ENCODE measurements around the gene TRPV2. TPM values are rescaled to one million over a fixed set of nuclear protein-coding genes. Genes with fewer than 3 reads are reported as not detected.
A peak's percentile ranks its signal among the peaks of the same experiment; 100 is the strongest.
"Not testable (repeated sequence)": the region's sequence is repeated elsewhere in the genome, so short reads cannot be mapped to it uniquely, and the experiment has no call there.

The TRPV2 gene
- polyA plus RNA-seq, 10 donors, result 3.9 to 7.2 (median 5.8) TPM

DNA sequence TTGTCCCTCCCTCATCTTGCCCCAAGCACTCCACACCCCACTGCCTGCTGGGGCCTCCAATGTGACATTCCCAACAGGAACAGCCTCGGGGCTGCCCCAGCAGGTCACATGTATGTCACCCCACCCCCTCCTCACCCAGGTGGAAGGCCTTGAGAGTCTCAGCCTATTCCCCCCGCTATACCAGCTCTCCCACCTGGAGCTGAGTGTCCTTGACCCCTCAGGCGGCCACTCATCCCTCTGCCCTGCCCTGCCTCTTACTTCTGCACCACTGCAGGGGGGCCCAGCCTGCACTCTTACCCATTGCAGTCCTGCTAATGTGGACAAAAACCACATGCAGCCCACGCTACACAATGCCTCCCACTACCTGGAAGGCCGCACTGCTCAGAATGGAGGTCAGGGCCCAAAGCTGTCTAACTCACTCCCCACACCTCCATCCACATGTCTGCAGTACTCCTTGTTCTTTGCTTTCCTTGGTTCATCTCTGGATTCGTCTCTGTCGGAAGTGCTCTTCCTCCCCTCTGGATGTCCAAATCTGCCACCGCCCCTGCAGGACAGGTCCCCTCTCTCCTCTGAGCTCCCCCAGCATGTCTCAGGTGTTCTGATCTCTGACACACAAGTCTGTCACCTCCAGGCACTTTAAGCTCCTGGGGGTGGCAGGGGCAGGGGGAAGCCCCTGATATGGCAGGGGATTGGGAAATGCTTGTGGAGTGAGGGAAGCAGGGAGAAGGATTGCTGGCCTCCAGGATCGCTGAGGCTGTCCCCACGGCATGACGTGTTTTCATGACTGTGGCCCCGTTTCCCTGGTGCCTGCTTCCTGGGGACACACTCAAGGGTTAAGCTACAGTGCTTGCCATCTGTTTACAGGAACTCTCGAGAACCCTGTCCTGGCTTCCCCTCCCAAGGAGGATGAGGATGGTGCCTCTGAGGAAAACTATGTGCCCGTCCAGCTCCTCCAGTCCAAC lies 20.8 kb downstream of the TRPV2 start:
- DNase-seq, result no peak

DNA sequence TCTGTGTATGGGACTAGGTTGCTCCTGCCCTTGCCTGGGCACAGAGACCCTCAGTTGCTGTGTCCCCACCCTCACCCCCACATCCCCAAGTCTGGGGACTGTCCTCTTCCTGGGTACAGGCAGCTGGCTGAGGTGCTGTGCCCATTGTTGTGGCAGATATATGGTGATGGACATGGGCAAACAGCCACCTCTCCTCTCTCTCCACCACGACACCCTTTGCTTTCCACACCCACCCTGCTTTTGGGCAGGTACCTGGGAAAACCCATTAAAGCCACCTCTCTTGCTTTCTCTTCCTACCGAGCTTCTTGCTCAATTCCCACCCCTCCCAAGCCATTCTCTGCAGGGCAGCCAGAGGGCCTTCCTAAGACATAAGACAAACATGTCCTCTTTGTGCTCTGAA lies 21.7 kb downstream of the TRPV2 start:
- DNase-seq, result no peak

DNA sequence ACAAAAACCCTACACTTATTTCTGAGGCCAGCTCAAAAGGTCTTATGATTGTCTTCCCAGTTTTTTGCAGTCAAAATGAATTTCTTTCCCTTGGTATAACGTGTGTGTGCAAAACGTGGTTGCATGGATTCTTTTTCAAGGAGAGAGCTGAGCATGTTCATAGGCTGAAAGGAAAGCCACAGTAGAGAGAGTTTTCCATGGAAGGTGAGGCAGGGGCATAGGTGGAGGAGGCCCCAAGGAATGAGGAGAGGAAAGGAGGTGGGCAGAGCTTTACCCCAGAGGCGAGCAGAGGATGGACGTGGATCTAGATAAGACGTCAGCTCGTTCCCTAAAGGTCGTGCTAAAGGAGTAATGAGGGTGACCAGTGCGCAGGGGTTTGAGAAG lies 22.8 kb downstream of the TRPV2 start:
- DNase-seq, result no peak

DNA sequence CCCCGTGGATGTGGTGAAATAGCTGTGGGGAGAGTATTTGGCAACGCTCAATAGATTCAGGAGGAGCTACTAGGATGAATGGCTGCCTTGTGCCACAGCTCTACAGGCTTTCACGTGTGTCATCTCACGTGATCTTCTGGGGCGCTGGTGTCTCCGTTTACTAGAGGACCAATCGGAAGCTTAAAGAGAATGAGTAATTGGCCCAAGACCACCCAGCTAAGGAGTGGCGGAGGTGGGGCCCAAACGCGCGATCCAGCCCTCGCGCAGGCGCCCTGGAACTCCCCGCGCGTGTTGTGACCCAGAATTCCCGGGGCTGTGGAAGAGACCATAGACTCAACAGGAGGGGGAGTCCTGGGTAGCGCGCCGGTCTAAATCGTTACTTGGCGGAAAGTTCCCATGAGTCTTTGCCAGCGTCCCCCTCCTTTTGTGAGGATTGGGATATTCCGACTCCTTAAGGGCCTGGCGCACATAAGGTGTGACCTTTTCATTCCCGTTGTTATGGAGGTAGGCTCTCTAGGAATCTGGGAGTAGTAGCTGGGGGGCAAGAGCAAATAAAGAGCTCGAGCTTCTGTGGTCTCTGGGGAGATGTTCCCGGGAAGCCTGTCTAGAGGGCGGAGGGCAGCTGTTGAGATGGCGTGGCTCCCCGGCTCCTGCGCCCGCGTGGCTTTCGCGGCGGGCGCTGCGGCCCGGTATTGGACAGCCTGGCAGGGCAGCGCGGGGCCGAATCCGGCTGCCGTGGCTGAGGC lies 23.4 kb downstream of the TRPV2 start:
- DNase-seq, result peak; percentile 99 to 100 (median 99)

DNA sequence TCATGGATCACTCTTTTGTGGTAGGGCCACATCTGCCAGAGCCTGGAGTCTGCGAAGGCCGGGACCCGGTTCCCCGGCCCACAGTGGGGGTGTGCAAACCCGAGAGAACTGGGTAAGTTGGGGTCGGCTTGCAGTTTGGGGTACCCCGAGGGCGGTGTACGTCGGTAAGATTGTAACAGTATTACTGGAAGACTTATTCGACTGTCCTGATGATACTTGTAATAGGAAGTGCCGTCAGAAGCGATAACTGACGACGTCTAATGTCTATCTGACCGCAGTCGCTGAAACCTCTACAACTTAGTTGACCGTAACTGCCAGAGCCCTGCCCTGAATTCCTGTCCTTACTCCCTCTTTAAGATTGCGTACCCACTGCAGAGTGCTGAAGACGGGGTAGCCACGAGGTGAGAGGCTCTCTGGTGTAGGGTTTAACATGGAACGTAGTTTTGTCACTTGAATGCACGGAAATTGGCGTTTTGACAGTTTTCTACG lies 24.0 kb downstream of the TRPV2 start:
- DNase-seq, result no peak

DNA sequence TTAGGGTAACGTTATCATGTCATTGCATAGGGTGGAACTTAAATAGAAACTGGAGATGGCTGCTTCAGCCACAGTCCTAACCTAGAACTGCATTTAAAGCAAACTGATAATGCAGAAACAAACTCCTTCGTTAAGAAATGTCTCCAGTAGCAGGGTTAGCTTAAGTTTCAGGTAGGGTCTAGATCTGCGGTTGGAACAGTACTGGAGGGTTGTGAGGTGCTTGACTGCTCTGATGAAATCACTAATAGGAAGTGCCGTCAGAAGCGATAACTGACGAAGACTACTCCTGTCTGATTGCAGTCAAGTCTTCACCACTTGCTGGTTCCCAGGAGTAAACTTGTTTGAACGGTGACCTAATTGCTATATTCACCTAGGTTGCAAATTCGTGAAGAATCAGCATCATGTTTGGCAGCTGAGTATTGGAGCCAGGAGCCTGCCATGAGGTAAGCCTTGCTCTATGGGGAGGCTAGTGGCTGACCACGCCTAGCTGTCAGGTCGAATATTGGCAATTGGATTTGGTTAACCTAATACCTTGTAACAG lies 24.5 kb downstream of the TRPV2 start:
- no peak for DNase-seq

DNA sequence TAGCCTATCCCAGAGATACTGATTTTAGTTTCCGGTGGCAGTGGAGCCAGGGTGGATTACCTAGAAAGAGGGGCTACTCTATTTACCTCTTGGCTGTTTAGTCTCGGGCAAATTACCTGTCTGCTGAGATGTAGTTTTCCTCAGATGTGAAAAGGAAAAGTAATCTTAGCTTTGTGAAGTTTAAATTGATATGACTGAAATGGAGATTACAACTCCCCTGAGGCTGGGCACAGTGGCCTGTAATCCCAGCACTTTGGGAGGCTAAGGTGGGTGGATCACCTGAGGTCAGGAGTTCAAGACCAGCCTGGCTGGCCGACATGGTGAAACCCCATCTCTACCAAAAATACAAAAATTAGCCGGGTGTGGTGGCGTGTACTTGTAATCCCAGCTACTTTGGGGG lies 25.0 kb downstream of the TRPV2 start:
- DNase-seq, result not testable (repeated sequence)

DNA sequence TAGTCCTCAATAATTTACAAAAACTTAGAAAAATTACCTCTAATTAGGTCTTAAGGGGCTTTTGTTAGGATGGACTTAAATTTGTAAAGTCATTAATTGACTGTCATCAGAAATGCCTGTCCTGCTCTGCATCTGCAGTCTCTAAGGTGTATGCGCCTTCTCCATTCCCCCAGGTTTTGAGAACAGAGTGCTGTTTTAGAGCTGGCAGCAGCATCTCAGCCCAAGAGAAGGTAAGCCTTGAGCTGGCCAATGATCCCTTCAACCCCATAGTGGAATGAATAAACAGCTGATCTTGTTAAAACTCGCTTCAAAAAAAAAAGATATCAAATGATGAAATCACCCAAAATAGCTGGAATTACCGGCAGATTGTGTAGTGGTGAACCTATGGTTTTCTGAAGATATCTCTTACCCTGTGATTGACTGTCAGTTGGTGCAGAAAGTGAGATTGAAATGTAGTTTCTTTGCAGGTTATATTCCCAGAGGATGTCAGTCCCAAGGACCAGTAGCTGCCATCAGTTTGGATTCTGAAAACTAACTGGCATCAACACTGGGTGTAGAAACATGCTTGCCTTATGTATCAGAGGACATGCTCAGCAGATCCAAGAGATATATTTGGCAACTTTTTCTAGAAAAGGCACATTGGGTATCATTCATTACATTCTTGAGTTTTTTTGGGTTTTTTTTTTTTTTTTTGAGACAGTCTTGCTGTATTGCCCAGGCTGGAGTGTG lies 25.7 kb downstream of the TRPV2 start:
- no peak for DNase-seq

DNA sequence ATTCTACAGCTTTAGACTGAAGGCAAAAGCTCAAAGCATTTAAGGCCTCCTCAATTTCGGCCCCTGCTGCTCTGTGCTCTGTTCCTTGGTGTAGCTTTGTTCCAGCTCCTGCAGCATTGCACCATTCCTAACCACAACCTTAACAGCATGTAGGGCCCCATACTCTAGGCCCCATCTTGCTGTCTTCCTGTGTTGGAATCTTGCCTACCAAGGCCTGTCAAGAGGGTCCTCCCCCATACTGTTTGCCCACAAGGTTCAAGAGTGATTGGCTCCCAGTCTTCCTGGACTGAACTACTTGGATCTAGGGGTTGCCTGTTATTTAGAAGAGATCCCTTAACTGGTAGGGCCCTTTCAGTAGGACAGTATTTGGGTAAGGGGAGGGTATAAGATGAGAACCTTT lies 26.8 kb downstream of the TRPV2 start:
- no peak for DNase-seq

DNA sequence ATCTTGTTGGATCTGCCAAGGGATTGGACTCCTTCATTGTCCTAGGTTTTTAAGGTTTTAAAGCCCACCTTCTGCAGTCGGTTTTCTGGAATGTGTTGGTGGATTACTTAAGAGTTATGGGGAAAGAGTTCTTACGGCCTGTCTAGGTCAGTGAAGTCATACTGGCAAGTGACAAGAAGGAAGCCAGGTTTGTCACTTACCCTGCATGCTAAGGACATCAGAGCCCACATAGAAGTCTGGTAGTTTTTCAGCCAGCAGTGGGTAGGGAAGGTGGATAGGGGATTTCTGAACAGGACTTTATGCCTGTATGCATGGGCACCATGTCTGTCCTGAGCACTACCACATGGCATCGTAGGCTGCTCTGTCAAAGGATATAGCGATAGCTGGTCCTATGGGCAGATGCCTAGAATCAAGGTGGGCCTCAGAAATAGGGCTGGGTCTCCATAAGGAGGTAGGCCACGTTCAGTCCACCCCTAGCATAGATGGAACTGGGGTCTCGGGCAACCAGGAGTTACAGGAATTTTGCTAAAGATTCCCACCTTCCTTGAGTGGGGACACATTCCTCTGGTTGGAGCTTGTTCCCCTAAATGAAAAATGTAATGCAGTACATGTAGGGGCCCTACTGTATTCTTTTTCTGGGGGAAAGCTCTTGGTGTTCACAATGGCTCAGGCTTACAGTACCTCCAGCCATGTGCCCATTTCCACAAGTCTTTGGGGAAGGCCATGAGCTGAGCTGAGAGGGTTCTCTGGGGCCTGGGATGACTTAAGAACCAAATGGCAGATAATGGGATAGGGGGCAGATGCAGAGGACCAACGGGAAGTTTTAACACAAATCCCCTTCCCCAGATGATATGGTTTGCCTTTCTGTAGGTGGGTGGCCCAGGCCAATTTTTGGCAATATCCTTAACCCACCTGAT lies 27.5 kb downstream of the TRPV2 start:
- DNase-seq, result no peak

DNA sequence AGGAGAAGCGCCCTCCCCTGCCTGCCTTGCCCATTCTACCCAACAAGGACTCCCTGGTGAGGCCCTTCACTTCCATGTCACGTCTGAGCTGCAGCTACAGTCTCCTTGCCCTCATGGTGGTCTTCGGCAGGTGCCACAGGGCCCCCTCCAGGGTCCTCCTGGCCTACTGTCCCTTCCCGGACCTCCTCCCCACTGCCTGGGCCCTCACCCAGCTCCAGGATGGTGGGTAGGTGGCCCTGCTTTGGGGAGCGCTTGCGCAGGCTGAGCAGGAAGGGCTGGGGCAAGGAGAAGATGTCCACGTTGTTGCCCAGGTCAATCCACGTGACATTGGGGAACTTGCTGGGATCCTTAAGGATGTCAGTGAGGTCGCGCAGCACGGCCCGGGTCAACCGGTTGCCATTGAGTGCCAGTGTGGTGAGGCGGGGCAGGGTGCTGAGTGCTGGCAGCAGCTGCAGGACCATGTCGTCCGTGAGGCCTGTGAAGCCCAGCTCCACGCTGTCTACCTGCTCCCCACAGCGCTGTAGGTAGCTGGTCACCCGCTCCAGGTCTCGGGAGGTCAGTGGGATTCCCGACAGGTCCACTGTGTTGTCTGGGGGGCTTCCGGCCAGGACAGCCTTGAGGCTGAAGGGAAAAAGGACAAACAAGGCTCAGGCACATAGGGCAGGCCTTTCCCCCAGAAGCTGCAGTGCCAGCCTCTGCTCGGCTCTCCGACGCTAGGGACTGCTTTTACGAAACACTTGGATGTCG lies 28.3 kb downstream of the TRPV2 start:
- DNase-seq, result no peak

DNA sequence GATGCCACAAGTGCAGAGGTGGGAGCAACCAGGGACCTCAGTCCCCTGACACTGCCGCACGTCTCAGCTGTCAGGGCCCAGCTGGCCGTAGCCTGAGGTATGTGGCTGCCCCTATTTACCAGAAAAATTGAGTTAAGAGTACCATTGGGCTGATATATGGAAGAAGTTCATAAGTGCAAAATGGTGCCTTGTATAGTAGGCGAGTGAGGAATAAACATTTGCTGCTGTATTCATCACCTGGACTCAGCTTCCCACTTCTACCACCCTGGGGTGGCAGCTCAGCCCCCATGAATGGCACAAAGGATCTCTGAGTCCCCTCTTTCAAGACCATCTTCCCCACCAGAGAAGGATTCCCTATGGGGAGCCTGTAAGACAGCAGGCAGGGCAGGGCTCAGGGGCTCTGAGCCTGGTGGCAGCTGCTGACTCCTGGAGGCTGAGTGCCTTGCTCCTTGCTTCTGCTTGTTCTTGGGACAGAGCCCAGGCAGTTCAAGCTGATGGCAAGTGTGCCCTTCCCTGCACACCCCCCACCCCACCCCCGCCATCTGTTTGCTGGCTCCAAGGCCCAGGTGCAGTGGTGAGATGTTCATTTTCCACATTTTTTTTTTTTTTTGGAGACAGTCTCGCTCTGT lies 29.0 kb downstream of the TRPV2 start:
- no peak for DNase-seq

DNA sequence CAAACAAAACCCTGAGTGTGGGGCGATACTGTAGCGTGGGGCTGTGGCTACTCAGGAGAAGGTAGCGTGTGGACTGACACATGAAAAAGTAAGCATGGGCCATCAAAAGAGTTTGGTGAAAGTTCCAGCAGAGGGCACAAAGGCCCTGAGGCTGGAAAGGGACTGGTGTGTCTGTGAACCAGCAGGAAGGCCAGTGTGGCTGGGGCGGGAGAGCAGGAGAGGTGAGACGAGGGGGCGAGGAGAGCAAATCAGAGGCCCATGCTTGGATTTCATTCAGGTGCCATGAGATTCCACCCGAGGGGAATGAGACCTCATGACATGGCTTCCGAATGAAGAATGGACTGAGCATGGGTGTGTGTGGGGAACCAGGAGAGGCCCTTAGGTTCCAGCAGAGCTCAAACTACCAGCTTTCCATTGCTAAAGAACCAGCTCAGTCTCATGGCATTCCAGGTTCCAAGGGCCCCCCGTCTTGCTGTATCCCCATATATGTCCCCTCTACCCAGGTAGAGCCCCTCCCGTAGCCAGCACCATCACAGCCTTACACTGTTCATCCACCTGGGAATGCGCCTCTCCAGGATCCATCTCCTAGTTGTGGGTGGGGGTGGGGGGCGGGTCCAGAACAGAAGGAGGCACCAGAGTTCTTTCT lies 31.1 kb downstream of the TRPV2 start:
- no peak for DNase-seq

DNA sequence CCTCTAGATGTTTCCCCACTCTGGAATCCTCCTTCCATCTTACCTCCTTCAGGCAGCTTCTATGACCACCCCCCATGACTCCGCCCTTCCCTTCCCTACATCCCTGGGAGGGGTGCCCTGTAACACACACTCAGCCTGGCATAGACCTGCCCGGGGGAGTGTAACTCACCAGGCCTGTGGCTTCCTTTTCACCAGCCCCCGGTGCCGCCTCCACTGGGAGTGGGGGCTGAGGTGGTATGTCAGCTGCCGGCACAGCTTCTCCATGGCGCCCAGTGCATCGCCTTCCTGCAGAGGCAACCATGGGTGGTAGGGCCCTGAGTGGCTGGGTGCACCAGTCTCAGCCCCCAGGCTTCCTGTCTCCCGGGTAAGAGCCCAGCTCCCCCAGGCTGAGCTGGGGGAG lies 32.3 kb downstream of the TRPV2 start:
- no peak for DNase-seq

DNA sequence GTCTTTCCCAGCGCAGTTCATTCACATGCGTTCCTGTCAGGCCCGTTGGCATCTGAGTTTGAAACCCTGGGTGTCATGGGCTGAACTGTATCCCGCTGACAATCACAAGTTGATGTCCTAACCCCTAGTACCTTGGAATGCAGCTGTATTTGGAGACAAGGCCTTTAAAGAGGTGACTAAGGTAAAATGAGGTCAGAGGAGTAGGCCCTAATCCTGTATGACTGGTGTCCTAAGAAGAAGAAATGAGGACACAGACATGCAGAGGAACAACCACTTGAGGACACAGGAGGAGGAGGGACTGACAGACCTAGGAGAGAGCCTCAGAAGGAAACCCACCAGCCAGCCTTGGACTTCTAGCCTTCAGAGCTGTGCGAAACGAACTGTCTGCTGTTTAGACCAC lies 33.1 kb downstream of the TRPV2 start:
- no peak for DNase-seq

DNA sequence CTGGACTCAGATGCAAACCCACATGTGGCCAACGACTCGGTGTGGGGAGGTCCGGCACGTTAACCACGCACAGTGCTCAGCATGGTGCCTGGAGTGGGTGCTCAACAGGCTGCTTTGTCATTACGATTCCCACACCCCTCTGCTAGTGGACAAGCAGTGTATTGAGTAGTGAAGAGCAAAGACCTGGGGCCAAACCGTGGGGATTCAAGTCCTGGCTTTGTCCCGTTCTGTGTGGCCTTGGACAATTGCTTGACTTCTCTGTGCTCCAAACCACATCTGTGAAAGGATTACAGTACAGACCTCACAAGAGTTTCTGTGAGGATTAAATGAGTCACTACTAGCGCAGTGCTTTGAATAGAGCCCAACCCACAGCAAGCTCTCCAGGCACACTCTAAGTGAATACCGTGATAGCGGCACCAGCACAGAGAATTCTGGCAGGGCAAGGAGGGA lies 33.8 kb downstream of the TRPV2 start:
- DNase-seq, result no peak

DNA sequence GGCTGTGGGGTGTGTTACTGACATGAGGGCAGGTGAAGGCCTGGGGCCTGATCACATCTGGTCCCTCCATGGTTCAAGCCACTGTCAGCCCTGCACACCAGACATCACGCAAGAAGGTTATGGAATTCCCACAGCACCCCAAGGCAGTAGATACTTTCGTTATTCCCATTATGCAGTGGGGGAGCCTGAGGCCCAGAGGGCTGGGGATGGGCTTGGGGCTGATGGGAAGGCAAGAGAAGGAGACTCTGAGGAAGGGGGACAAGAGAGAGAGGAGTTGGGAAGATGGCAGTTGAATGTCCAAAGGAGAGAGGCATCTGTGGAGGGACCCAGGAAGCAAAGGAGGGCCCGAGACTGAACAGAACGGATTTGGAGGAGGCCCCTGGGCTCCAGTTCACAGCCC lies 34.7 kb downstream of the TRPV2 start:
- DNase-seq, result no peak

DNA sequence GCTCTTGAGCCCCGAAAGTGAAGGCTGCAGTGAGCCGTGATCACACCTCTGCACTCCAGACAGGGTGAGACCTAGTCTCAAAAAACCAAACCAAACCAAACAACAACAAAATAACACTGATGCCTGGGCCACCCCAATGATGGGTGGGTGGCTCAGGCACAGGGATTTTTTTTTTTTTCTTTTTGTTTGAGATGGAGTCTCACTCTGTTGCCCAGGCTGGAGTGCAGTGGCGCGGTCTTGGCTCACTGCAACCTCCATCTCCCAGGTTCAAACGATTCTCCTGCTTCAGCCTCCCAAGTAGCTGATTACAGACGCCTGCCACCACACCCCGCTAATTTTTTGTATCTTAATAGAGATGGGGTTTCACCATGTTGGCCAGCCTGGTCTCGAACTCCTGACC lies 36.9 kb downstream of the TRPV2 start:
- DNase-seq, result not testable (repeated sequence)

DNA sequence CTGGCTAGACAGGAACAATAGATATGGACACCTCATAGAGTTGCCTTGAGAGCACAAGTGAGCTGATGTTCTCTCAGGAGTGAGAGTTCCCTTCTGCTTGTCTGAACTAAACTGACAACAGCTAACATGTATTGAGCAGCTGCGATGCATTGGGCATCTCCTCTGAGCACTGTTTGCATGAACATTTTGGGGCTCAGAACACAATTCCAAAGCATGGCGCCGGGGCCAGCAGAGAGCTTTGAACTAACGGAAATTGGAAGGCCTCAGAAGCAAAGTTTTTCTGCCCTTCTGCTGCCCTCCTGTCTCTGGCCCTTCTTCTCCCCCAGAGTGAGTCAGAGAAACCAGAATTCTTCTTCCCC lies 38.1 kb downstream of the TRPV2 start:
- DNase-seq, result no peak

Measured in muscle of back (tissue), 11 donors.